Mesendoderm (in vitro differentiated cells): ENCODE measurements around the gene CLN3.

Experiments used
- DNase-seq: peaks from one replicate; pipeline ENCODE4 v3.0.0; 2013
- H2AK5ac ChIP-seq: 2 replicates; pipeline ENCODE4 v1.6.1; 2013; ENCODE audit warnings: low read length, inconsistent platforms
- H2BK120ac ChIP-seq: 2 replicates; pipeline ENCODE4 v1.6.1; 2013; ENCODE audit warnings: low read depth, mild to moderate bottlenecking, low read length, moderate library complexity, mixed read lengths
- H2BK15ac ChIP-seq: replicated peaks from 2 replicates; pipeline ENCODE4 v1.6.1; 2013; ENCODE audit warnings: low read depth, mild to moderate bottlenecking, moderate library complexity
- H2BK5ac ChIP-seq: 2 replicates; pipeline ENCODE4 v1.6.1; 2013; ENCODE audit warnings: low read length, inconsistent platforms
- H3K18ac ChIP-seq: 2 replicates; pipeline ENCODE4 v1.6.1; 2013; ENCODE audit warnings: mild to moderate bottlenecking, low read length, mixed read lengths
- H3K23ac ChIP-seq: one replicate; pipeline ENCODE4 v1.6.1; 2013; ENCODE audit warnings: low read length
- H3K27ac ChIP-seq: 2 replicates; pipeline ENCODE4 v1.5.1; 2013; ENCODE audit warnings: low read depth, mild to moderate bottlenecking, inconsistent platforms, low read length, moderate library complexity
- H3K27me3 ChIP-seq: 2 replicates; pipeline ENCODE4 v1.6.1; 2013; ENCODE audit warnings: low read length, control low read depth, mild to moderate bottlenecking, inconsistent platforms; ENCODE audit not compliant: insufficient read depth, poor library complexity
- H3K36me3 ChIP-seq: 2 replicates; pipeline ENCODE4 v1.6.1; 2013; ENCODE audit warnings: low read length, inconsistent platforms; ENCODE audit not compliant: control insufficient read depth, insufficient read depth
- H3K4ac ChIP-seq: one replicate; pipeline ENCODE4 v1.6.1; 2013; ENCODE audit warnings: low read depth, mild to moderate bottlenecking, low read length, moderate library complexity
- H3K4me1 ChIP-seq: 2 replicates; pipeline ENCODE4 v1.6.1; 2013; ENCODE audit warnings: low read depth, low read length, inconsistent platforms; ENCODE audit not compliant: control insufficient read depth
- H3K4me2 ChIP-seq: 2 replicates; pipeline ENCODE4 v1.6.1; 2013; ENCODE audit warnings: low read length
- H3K4me3 ChIP-seq: 2 replicates; pipeline ENCODE4 v1.5.1; 2013; ENCODE audit warnings: mild to moderate bottlenecking, low read length
- H3K56ac ChIP-seq: one replicate; pipeline ENCODE4 v1.6.1; 2013; ENCODE audit warnings: low read length
- H3K79me1 ChIP-seq: 2 replicates; pipeline ENCODE4 v1.6.1; 2013; ENCODE audit warnings: low read length, inconsistent platforms
- H3K79me2 ChIP-seq: 2 replicates; pipeline ENCODE4 v1.6.1; 2013; ENCODE audit warnings: mild to moderate bottlenecking, low read length; ENCODE audit not compliant: control insufficient read depth, insufficient read depth
- H3K9ac ChIP-seq: 2 replicates; pipeline ENCODE4 v1.6.1; 2013; ENCODE audit warnings: low read length, inconsistent platforms
- H4K5ac ChIP-seq: one replicate; pipeline ENCODE4 v1.6.1; 2013; ENCODE audit warnings: low read length
- H4K8ac ChIP-seq: one replicate; pipeline ENCODE4 v1.6.1; 2013; ENCODE audit warnings: low read depth, mild to moderate bottlenecking, control low read depth, low read length, moderate library complexity
- WGBS: extraction: QIAGEN DNeasy Blood & Tissue Kit; methylation state at CpG from one replicate; pipeline ENCODE4 v1.1.7; 2013; ENCODE audit warnings: low lambda C conversion rate, missing lambda C conversion rate; ENCODE audit not compliant: insufficient coverage; ENCODE audit errors: extremely low coverage; 5-methylcytosine and 5-hydroxymethylcytosine counted together

The CLN3 gene

GRCh38 chr16:28497386-28497785 is 5.5 kb upstream of the CLN3 start:
- H3K79me1 ChIP-seq: no peaks in the 10 kb centered on the region
- H3K9ac ChIP-seq: no peak overlapping the region
- H2AK5ac ChIP-seq: no peak overlapping the region
- no peak overlapping the region for H3K56ac ChIP-seq
- no peak overlapping the region for H2BK5ac ChIP-seq
- H3K4me2 ChIP-seq: no peak overlapping the region
- H3K4ac ChIP-seq: no peak overlapping the region
- H4K5ac ChIP-seq: no peak overlapping the region
- H3K4me3 ChIP-seq: no peak overlapping the region
- DNase-seq: no peak
- no peaks in the 10 kb centered on the region for H3K36me3 ChIP-seq
- no peaks in the 10 kb centered on the region for H3K27me3 ChIP-seq
- H2BK120ac ChIP-seq: no peak overlapping the region
- H4K8ac ChIP-seq: no peak overlapping the region
- WGBS: no CpG with 5 or more reads among the region's 9 CpGs
- H3K79me2 ChIP-seq: no peaks in the 10 kb centered on the region
- no peaks in the 10 kb centered on the region for H3K4me1 ChIP-seq
- no peak overlapping the region for H2BK15ac ChIP-seq
- H3K23ac ChIP-seq: no peak overlapping the region
- H3K27ac ChIP-seq: no peak overlapping the region
- no peak overlapping the region for H3K18ac ChIP-seq

- Histone ChIP-seq H3K36me3 (no peaks in the 10 kb centered on the region), H2BK5ac (no peak overlapping the region), H2BK120ac (no peak overlapping the region), H3K4me1 (no peaks in the 10 kb centered on the region), H3K56ac (no peak overlapping the region), H3K23ac (no peak overlapping the region), H4K8ac (no peak overlapping the region), H3K4me2 (no peak overlapping the region), H3K4ac (no peak overlapping the region), H4K5ac (no peak overlapping the region), H3K79me2 (no peaks in the 10 kb centered on the region), H2BK15ac (no peak overlapping the region), H2AK5ac (no peak overlapping the region), H3K27me3 (no peaks in the 10 kb centered on the region), H3K9ac (no peak overlapping the region), H3K79me1 (no peaks in the 10 kb centered on the region), H3K18ac (no peak overlapping the region), H3K4me3 (no peak overlapping the region), H3K27ac (no peak overlapping the region)
- no CpG with 5 or more reads among the region's 19 CpGs for WGBS
- DNase-seq: no peak
Observed at GRCh38 chr16:28496844-28497243, 5.0 kb upstream of the CLN3 start.

GRCh38 chr16:28495795-28496749 is 4.2 kb upstream of the CLN3 start:
- no peak for DNase-seq
- Histone ChIP-seq H3K4me3 (no peak overlapping the region), H3K4me2 (no peak overlapping the region), H2AK5ac (no peak overlapping the region), H4K5ac (no peak overlapping the region), H3K4me1 (no peaks in the 10 kb centered on the region), H3K56ac (no peak overlapping the region), H3K18ac (no peak overlapping the region), H3K4ac (no peak overlapping the region), H3K27me3 (no peaks in the 10 kb centered on the region), H3K79me1 (no peaks in the 10 kb centered on the region), H3K79me2 (no peaks in the 10 kb centered on the region), H2BK15ac (no peak overlapping the region), H4K8ac (no peak overlapping the region), H2BK5ac (no peak overlapping the region), H3K9ac (no peak overlapping the region), H3K36me3 (no peaks in the 10 kb centered on the region), H3K23ac (no peak overlapping the region), H3K27ac (no peak overlapping the region), H2BK120ac (no peak overlapping the region)
- no CpG with 5 or more reads among the region's 20 CpGs for WGBS

- no peak overlapping the region for H2BK120ac ChIP-seq
- no peak overlapping the region for H4K5ac ChIP-seq
- no peaks in the 10 kb centered on the region for H3K4me1 ChIP-seq
- H3K56ac ChIP-seq: no peak overlapping the region
- no peak overlapping the region for H3K4ac ChIP-seq
- H3K4me3 ChIP-seq: no peak overlapping the region
- H3K36me3 ChIP-seq: no peaks in the 10 kb centered on the region
- no peaks in the 10 kb centered on the region for H3K27me3 ChIP-seq
- H2BK15ac ChIP-seq: no peak overlapping the region
- no peak overlapping the region for H3K27ac ChIP-seq
- no peak overlapping the region for H3K9ac ChIP-seq
- H3K79me1 ChIP-seq: no peaks in the 10 kb centered on the region
- no peak overlapping the region for H2AK5ac ChIP-seq
- no peak overlapping the region for H3K23ac ChIP-seq
- no peak for DNase-seq
- no peak overlapping the region for H3K4me2 ChIP-seq
- no peak overlapping the region for H4K8ac ChIP-seq
- H3K79me2 ChIP-seq: no peaks in the 10 kb centered on the region
- no CpG with 5 or more reads among the region's 13 CpGs for WGBS
- no peak overlapping the region for H2BK5ac ChIP-seq
- no peak overlapping the region for H3K18ac ChIP-seq
Observed at GRCh38 chr16:28495098-28495793, 3.4 kb upstream of the CLN3 start.

GRCh38 chr16:28494121-28494851 is 2.4 kb upstream of the CLN3 start, which contains the start of gene APOBR:
APOBR (plus strand) TSS chr16:28494643; CDS start chr16:28494682, 39 bp downstream.
- no peak for DNase-seq
- Histone ChIP-seq H3K9ac (no peak within 1 kb of the TSS), H2BK120ac (no peak within 1 kb of the TSS), H2BK5ac (no peak within 1 kb of the TSS), H3K27me3 (no peaks in the 10 kb centered on the region), H3K4me3 (no peak within 1 kb of the TSS), H4K5ac (no peak within 1 kb of the TSS), H4K8ac (no peak within 1 kb of the TSS), H3K79me2 (no peaks in the 10 kb centered on the region), H3K4me1 (no peaks in the 10 kb centered on the region), H3K27ac (no peak within 1 kb of the TSS), H2AK5ac (no peak within 1 kb of the TSS), H2BK15ac (no peak within 1 kb of the TSS), H3K56ac (no peak within 1 kb of the TSS), H3K36me3 (no peaks in the 10 kb centered on the region), H3K4ac (no peak within 1 kb of the TSS), H3K4me2 (no peak within 1 kb of the TSS), H3K79me1 (no peaks in the 10 kb centered on the region), H3K18ac (no peak within 1 kb of the TSS), H3K23ac (no peak within 1 kb of the TSS)
- no CpG with 5 or more reads among the region's 12 CpGs for WGBS
